ENCODE measurements around the gene FBXO44. TPM values are rescaled to one million over a fixed set of nuclear protein-coding genes. Genes with fewer than 3 reads are reported as not detected.

FBXO44 gene
- total and polyA plus RNA-seq, 10 of the 15 experiments (the other 5 are each of a cell fraction or from before 2014, with no cell fraction given): 0.77 to 22.4 (median 8.2) TPM

- ChIA-PET CTCF (no interaction called here), RAD21 (ENCODE audit: unreplicated experiment) (no interaction called here), SMC1A (ENCODE audit: uncharacterized antibody, unreplicated experiment) (no interaction called here), POLR2A (no interaction called here)
- FAIRE-seq: no peak
- TF ChIP-seq EZH2 (IDR thresholded peaks at IDR 0.05; ENCODE audit: borderline replicate concordance, control insufficient read depth, low read depth, low read length) (no peak), RB1 (IDR thresholded peaks at IDR 0.05; ENCODE audit: borderline replicate concordance) (no peak), SUZ12 (IDR thresholded peaks at IDR 0.05; ENCODE audit: unreplicated experiment) (peak; percentile 93), HDAC6 (IDR thresholded peaks at IDR 0.05; ENCODE audit: unreplicated experiment) (peak; percentile 99), BCL3 (IDR thresholded peaks at IDR 0.05; ENCODE audit: borderline replicate concordance, insufficient read depth, low read depth, low read length, poor library complexity, severe bottlenecking) (no peak), POU2F2 (IDR thresholded peaks at IDR 0.05; ENCODE audit: borderline replicate concordance, low read depth, low read length) (no peak), ZBTB33 (IDR thresholded peaks at IDR 0.05) (no peak), ZBTB40 (IDR thresholded peaks at IDR 0.05; ENCODE audit: borderline replicate concordance) (no peak), SMAD5 (IDR thresholded peaks at IDR 0.05; ENCODE audit: low read depth) (no peak), CBFB (IDR thresholded peaks at IDR 0.05; ENCODE audit: low read depth) (no peak)
- H3K27ac ChIP-seq (ENCODE audit: control insufficient read depth, insufficient read depth): no peak within 1 kb of the TSS
- H3K9me3 ChIP-seq (replicated peaks; ENCODE audit: control insufficient read depth, insufficient read depth, low read length): no peaks in the 10 kb centered on the region
- DNase-seq (ENCODE audit: low read depth, low spot score): no peak
- BruUV-seq (replicated peaks): no TSS peak
- no peaks in the 10 kb centered on the region; the same call in 1 of the 2 replicates for H4K20me1 ChIP-seq (ENCODE audit: control insufficient read depth, insufficient read depth)
- ATAC-seq: no peak
- intact Hi-C loops (cut with micrococcal nuclease; ENCODE audit: unreplicated experiment) (no loop called here), in situ Hi-C loops (cut with MboI) (no loop called here)
- no peak within 1 kb of the TSS for H3K9ac ChIP-seq (ENCODE audit: control insufficient read depth, insufficient read depth, low read length)
- no peak within 1 kb of the TSS for H3K4me3 ChIP-seq
- no peaks in the 10 kb centered on the region for H3K36me3 ChIP-seq (ENCODE audit: control insufficient read depth in 2 of 2, insufficient read depth in 2 of 2, low read length in 1 of 2)
- no peak within 1 kb of the TSS for H3K4me2 ChIP-seq (ENCODE audit: control insufficient read depth, insufficient read depth)
- WGBS (ENCODE audit: insufficient coverage, insufficient replicate concordance, low lambda C conversion rate, missing lambda C conversion rate): 0% methylated on average over 27 of the region's 78 CpGs
- H3K4me1 ChIP-seq (ENCODE audit: control insufficient read depth, insufficient read depth, low read length): no peaks in the 10 kb centered on the region
- H3K79me2 ChIP-seq (ENCODE audit: control insufficient read depth, insufficient read depth, low read length): no peaks in the 10 kb centered on the region
- H2AFZ ChIP-seq (ENCODE audit: control insufficient read depth, low read depth, low read length): no peak within 1 kb of the TSS
- peaks cover 9 to 16% of the 10 kb centered on the region in 2 experiments; a peak in 3 of 4 replicates for H3K27me3 ChIP-seq (replicated peaks in 1 of 2; ENCODE audit: control insufficient read depth in 2 of 2, insufficient read depth in 2 of 2, low read length in 1 of 2)
Measured at GRCh38 chr1:11691302-11691914, 36.7 kb downstream of the FBXO44 start, which contains the start of gene DRAXIN. DRAXIN (plus strand) TSS chr1:11691710; CDS start chr1:11706259, 14,549 bp downstream.

All from GM12878 (cell line).